Left lobe of liver (tissue), 2 donors: ENCODE data around the gene CTSE. TPM values are rescaled to one million over a fixed set of nuclear protein-coding genes. Genes with fewer than 3 reads are reported as not detected.

Experiments
- ATAC-seq: fragments of 200-7000 bp; cut with Tn5 transposase; one replicate; pipeline ENCODE4 v1.9.1; 2020; ENCODE audit warnings: mild to moderate bottlenecking, moderate library complexity
- DNase-seq: peaks from one replicate; pipeline ENCODE4 v3.0.0-alpha.2; 2020; ENCODE audit warnings: low spot score
- total RNA-seq: library from RNA; stranded (reverse); gene quantifications from one replicate; pipeline ENCODE4 v1.2.1, GENCODE V29; 2021
- donor health status: DM: no; HTN: no; CAD: no; lungs with moderate emphysema.
- donor health status: DM: no; HTN: yes; CAD: no.

Gene CTSE
- total RNA-seq, 1 donor from 2014 or later = not detected

DNA sequence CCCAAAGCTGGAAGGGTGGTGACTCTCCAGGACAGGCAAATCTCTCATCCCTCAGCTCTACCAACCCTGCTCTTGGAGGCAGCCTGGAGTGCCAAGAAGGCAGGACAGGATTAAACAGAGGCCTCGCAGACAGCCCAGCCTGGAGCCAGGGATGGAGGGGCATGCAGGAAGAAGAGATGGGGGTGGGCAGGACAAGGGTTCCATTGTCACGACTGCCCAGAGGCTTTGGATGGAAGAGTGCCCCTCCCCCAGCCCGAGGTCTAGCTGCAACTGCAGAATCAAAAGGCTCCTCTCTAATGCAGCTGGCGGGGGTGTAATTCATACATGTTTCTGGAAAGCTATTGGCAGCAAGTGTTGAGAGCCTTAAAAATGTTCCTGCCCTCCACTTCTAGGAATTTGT is 29.3 kb downstream of the CTSE start:
- ATAC-seq = no peak

DNA sequence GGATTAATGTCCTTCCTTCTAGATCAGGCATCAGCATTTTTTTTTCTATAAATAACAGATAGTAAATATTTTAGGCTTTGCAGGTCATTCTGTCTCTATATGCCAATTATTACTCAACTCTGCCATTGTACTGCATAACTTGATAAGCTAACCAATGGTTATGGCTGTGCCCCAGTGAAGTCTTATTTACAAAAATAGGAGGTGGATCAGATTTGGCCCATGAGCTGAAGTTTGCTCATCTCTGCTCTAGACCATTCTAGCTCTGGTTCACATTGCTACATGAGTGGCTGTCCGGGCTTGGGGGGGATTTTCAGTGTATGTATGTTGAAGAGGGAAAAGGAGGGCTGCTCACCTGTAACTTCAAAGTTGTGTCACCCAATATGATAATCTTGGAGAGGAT is 30.6 kb downstream of the CTSE start:
- ATAC-seq (peak; percentile 19), DNase-seq (no peak)

More for the DNA sequence above, 29.3 kb downstream of the CTSE start:
- peak; percentile 24 for DNase-seq

DNA sequence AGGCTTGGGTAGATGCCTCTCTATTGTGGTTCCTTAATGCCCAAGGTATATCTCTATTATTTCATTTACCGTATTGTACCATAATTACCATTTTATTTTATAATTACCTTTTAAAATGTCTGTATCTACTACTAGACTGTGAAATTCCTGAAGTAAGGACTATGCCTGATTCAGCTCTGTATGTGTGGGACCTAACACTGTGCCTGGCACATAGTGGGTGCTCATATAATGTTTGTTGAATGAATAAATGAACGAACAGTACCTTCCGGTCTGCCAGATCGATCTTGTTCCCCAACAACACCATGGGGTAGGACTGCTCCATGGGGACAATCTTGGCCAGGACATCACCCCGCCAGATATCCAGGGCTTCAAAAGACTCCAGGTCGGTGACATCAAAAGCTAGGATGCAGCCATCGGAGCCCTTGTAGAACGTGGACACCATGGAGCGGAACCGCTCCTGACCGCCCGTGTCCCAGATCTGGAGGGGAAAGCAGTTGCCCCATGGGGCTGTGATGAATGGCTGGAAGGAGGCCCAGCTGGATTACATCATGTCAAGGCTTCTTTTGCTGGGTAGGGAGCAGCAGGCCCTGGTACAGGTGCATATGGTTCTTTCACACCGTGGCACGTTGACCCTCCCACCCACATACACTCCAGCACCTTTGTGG is 31.3 kb downstream of the CTSE start:
- DNase-seq (no peak), ATAC-seq (no peak)

DNA sequence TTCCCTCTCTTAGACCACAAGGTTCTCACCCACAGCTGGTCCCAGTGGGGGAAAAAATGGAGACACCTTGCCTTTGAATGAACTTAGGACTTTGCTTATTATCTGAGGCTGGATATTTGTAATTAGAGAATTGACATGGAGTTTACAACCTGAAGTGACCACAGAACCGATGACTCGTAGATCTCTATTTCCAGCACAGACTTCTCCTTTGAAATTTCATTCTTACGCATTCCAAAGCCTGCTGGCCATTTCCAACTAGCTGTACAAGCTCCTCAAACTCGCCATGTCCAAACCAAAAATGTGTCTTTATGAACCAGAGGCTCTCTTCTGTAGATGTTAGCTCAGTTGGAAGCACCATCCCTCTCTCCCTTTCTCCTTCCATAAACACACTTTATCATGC is 32.5 kb downstream of the CTSE start:
- DNase-seq (no peak), ATAC-seq (no peak)

DNA sequence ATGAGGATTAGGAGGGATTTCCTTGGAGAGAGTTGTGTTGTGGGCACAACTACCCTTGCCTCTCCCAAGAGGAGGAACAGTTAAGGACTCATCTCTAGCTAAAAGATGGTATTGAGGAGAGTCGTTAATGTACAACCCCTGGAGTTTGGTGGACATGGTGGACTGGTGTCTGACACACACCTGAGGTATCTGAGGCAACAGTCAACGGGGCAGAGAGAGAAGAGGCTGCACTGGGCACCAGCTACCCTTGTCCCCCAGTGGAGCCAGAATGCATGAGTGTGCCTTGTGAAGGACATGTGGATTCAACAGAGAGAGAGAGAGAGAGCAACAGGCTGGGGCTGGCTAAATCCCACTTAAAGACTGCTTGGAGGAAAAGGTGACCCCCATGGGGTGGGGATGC is 33.5 kb downstream of the CTSE start:
- DNase-seq (no peak), ATAC-seq (no peak)

DNA sequence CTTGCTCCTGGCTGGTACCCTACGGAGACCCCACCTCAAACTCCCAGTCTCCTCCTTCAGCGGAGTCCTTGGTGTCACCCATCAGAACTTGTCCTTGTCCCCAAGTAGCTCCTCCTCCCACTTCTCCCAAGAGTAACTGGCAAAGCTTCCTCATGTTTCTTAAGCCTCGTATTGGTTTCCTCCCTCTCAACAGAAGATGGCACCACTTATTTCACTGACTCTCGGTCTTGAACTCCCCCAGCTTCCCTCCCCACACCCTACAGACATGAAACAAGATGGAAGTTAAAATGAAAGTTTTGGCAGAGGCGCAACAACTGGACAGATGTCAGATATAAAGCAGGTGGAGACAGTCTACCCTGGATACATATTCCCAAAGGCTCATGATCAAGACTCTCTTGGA is 33.9 kb downstream of the CTSE start:
- ATAC-seq = no peak
- no peak for DNase-seq

DNA sequence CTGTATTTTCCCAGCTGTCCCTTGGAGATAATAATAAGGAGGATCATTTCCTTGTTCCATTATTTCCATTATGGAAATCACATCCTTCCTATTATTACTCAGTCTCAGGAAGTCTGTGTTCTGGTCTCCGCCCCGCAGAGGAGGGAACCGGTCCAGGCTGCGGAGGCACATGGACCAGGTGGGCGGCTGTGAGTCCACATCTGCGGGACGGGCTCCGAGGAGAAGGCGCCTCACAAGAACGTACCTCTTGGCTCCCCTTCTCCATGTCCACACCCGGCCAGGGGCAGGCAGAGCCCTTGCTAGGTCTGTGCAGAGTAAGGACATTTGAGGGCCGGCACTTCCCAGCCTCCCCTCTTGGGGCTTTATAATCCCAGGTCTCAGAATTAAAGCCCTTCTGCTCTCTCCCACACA is 35.1 kb downstream of the CTSE start:
- no peak for DNase-seq
- no peak for ATAC-seq

DNA sequence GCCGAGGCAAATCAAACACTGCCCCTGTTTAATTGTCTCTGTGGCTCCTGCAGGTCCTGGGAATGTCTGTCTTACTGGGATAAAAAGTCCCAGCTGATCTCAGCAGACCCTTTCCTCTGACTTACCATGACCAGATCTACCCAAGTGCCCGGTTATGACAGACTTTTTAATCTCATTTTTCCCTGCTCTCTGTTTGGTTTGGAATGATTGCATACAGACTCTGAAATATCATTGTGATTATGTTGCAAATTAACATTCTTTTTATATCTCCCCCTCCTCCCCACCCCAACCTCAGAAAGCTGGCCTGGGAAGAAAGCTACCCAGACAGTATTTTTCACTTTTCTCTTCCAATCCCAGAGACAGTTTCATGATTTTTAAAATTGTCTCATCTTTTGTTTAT is 36.8 kb downstream of the CTSE start:
- ATAC-seq = no peak
- DNase-seq = no peak

DNA sequence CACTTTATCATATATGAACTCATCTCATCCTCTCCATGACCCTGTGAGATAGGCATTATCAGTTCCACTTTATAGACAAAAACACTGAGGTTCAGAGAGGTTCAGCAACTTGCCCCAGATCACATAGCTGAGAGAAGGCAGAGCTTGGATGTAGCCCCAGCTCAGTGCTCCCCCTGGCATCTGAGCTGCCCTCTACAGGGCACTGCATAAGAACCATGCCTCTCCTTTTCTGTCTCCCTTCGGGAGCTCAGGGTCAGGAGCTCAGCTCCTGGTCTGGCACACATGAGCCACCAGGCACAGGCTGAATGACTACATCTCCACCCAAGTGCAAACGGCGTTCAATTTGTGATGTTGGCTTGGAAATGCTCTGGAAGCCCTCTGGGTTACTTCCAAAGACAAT is 37.4 kb downstream of the CTSE start:
- ATAC-seq = peak; percentile 15
- no peak for DNase-seq

DNA sequence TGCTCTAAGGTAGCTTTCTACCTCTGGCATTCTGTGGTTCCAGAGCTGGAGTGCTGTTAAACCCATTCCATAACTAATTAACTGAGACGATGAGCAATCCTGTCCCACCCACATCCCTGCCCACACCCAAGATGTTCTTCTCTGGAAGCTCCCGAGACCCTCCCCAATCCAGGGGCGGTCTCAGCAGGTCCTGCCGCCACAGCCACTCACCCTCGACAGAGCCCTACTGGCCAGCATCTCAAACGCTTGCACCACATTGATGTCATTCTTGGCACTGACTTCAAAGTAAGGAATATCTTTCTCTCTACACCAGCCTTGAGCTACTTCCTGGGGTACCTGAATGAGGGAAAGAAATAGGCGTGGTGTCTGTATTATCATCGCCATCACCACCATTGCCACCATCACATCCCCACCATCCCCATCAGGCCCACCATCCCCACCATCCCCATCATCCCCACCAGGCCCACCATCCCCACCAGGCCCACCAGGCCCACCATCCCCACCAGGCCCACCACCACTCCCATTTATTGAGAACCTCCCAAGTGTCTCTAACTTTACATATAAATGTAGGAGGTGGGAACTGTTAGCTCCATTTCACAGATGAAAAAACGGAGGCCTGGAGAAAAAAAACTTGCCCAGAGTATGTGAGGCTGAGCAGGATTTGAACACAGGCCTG is 38.2 kb downstream of the CTSE start:
- no peak for ATAC-seq

DNA sequence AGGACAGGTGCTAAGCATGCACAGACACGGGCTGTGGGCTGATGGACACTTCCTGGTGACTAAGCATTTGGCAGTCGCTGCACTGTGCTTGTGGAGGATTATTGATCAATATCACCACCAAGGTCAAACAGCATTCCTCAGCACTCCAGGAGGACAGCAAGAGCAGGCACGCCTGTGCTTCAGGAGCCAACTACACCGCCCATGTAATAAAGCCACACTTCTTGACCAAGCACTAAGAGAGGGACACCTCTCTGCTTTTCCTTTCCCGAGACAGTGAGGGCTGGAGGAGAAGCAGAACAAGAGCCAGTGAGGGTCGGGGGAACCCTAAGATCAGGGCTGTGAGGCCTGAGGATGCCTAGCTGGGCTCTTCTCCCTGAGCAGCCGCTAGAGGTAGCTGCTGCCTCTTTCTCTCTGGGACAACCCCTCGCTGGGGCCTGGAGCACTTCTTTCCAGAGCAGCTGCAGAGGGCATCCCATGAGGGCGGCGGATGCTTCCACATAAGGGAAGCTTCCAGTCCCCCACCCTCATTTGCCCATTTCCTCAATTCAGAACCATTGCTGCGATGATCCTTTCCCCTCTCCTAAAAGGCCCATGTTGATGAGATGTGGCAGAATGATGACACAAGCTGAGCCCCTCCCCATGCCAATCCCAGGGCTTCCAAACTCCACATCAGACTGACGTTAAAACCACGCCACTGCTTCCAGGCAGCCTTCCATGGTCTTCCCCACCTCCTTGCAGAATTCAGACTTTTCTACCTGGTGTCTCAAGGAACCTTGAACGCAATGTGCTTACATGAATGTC is 39.6 kb downstream of the CTSE start:
- ATAC-seq = peak; percentile 95
- DNase-seq = peak; percentile 58

More for the DNA sequence above, 38.2 kb downstream of the CTSE start:
- no peak for DNase-seq

DNA sequence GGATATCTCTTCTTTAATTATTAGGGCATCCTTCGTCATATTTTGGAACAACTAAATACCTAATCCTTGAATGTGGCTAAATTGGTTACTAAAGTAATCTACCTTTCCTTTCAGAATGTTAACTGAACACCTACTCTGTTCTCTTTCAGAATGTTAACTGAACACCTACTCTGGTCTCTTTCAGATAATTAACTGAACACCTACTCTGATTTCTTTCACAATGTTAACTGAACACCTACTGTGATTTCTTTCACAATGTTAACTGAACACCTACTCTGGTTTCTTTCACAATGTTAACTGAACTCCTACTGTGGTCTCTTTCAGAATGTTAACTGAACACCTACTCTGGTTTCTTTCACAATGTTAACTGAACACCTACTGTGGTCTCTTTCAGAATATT is 42.4 kb downstream of the CTSE start:
- ATAC-seq = no peak
- no peak for DNase-seq

DNA sequence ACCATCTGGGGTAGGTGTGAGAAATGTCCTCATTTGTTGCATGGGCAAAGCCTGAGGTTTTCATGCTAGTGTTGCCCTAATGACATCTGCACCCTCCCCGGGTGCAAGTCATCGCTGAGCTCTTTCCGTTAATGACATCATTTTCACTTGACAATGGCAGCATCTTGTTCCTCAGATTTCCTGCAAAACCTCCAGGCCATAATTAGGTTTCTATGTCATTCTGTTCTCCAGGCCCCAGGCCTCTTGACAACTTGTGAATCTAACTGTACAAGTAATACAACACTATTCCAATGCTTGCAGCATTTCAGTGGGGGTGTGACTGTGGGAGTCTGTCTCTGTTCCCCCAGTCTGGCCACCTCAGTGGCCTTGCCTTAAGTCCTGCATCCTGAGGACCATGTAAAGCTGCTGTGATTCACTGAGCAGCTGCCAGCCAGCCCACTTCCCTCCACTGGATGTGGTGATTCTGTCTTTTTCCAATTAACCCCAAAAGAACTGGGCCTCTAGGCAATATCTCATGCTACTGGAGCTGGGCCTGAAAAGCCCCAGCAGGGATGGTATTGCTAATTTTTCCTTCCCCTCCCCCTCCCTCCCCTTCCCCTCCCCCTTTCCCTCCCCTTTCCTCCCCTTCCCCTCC is 43.3 kb downstream of the CTSE start:
- DNase-seq = no peak
- ATAC-seq = no peak

DNA sequence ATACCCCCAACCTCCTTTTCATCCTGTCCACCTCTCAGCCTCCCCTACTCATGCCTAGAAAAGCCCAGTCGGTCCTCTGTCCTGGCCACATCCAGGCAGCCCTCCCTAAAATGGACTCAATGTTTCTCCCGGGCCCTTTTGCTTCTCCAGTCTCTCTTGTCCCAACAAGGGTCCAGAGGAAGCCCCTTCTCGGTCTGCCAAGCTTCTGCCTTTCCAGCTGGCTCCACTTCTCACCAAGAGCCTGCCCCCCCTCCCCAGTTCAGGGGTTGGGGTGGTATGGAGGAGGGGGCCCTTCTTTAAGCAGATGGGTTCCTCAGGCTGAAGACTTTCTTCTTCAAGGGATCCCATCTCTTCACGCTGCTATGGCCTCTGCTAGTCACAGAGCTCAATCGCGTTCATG is 44.4 kb downstream of the CTSE start:
- ATAC-seq (no peak), DNase-seq (no peak)

DNA sequence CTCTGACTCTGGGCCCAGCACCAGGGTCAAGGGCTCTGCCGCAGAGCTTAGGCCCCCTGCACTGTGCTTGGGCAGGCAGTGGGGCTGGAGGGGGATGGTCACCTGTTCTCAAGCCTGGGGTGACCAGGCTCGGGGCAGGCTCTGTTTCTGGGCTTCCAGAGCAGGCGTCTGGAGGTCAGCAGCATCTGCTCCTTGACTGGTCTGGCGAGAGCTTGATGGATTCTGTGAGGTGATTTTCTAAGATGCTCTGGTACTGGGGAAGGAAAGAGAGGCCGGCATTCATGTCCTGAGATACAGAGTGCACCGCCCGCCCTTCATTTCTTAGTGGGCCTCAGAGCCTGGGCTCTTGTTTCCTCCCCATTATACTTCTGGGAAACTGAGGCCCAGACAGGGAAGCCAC is 45.0 kb downstream of the CTSE start:
- DNase-seq (no peak), ATAC-seq (no peak)

DNA sequence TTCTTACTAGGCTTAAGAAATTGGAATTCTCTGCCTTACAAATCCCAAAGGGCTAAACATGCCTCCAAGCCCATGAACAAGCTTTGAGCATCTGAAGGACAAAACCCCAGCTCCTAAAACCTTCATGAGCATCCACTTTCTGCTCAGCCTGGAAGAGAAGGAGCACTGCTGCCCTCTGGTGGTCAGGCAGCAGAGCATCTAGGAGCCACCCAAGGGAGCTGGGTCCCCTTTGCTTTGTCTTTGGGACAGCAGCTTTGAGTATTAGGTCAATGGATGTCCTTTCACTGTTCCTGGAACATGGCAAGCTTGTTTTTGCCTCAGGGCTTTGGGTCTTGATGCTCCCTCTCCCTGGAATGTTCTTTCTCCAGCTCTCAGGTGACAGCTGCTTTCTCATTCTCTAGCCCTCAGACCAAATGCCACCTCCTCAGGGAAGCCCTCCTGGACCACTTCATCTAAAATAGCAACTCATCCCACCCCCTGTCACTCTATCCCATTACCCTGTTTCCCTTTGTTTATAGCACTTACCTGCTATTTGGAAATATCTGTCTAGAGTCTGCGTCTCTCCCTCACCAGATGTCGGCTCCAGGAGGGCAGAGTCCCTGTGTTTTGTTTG is 46.2 kb downstream of the CTSE start:
- peak; percentile 94 for ATAC-seq
- DNase-seq = peak; percentile 72

DNA sequence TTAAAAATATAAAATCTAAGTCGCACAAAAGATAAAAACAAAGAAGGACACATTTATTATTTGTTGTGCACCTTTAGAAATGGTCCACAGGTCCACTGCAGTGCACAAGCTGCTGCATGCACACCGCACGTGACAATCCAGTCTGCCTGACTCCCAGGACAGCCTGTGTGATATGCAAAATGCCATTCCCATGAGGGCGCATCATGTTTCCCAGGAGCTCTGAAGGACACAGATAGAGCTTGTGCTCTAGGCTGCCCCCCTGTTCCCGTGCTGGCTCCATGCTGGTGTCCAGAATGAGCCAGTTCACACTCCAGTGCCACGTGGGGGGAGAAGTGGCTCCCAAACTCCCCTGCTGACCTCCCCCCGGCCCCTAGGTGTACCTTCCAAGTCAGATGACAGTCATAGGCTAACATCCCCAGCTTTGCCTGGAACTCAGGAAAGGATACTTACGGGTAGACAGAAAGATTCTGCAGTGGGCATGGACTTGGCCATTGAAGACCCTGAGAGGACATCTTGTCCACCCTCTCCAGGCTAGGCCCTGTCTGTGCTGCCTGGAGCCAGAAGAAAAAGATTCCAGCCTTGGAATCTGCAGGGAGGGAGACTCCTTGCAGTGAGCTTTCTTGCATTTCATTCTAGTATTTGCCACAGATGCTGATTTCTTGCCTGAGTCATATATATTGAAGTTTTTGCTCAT is 46.8 kb downstream of the CTSE start:
- DNase-seq = no peak
- no peak for ATAC-seq

DNA sequence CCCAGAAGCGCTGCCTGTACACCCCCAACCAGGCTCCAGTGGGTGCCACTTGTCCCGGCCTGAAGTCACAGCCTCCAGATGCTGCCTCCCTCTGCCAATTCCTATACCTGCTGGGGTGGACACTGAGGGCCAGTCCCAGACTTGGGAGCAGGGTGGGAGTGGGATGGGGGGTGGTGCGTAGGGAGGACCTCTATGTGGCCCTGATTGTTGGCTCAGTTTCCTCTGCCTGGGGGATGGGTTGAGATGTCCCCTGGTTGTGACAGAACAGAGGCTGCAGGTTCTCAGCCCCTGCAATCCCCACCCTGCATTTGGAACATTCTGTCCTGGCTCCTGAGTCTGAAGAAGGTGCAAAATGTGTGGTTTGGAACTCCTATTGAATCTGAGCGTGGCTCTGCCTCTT is 47.7 kb downstream of the CTSE start:
- ATAC-seq = no peak
- no peak for DNase-seq

DNA sequence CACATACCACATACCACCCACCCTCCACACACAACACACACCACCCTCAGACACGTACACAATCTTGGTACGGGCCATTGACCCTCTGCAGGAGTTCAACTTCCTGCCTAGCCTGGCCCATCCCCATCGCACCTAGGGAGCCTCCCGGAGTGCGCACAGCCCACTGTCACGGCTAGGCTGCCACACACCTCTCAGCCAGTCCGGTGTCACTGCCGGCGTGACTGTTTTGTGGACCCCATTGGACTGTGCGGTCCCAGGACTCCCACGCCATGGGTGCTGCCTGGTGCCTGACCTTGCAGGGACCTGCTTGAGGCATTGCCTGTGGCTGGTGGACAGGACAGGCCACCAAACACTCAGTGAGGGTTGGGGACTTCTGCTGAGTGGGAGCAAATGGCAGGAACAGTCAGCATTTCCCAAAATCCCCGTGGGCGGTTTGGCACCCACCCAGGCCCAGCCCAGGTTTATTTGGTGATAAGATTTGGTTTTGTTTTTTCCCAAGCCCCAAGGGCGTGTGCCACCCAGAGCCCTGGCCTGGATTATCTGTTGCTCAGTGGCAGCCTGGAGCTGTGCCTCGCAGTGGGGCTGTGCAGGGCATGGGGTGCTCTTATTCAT is 48.2 kb downstream of the CTSE start:
- no peak for DNase-seq
- ATAC-seq = no peak

DNA sequence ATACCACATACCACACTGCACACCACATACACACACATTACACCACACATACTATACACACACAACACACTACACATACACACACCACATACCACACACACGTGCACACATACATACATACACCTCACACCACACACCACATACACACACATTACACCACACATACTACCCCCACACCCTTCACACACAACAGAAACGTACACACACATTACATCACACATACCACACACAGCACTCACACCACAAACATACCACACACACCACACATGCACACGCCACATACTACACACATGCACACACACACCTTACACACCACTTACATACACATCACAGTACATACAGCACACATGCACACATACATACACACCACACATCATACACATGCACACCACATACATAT is 49.0 kb downstream of the CTSE start:
- ATAC-seq (no peak), DNase-seq (no peak)
